HT1080 (cell line): Measurements from ENCODE around the gene CAVIN2. TPM values are rescaled to one million over a fixed set of nuclear protein-coding genes. Genes with fewer than 3 reads are reported as not detected.
A peak's percentile ranks its signal among the peaks of the same experiment; 100 is the strongest.

Experiments used
- DNase-seq: peaks from one replicate; pipeline ENCODE4 v3.0.0-alpha.2; 2015; ENCODE audit warnings: low read depth
- total RNA-seq: library from RNA; depleted of rRNA; stranded (reverse); fragments of >200 nt; shearing (Covaris generic); gene quantifications from 2 replicates; pipeline ENCODE4 v1.2.3, GENCODE V29; 2014

Gene CAVIN2
- total RNA-seq, 1 experiment from 2014 or later, result not detected

GRCh38 chr2:191839918-191840804, 6.7 kb downstream of the CAVIN2 start:
- no peak for DNase-seq

GRCh38 chr2:191838526-191838925, 8.4 kb downstream of the CAVIN2 start:
- no peak for DNase-seq

GRCh38 chr2:191836853-191837769, 9.8 kb downstream of the CAVIN2 start:
- no peak for DNase-seq

GRCh38 chr2:191836471-191836852, 10.4 kb downstream of the CAVIN2 start:
- no peak for DNase-seq

- DNase-seq, result no peak
These were observed 11.1 kb downstream of the CAVIN2 start for GRCh38 chr2:191835539-191836350.

GRCh38 chr2:191835100-191835499, 11.8 kb downstream of the CAVIN2 start:
- no peak for DNase-seq

GRCh38 chr2:191833356-191833755, 13.5 kb downstream of the CAVIN2 start:
- DNase-seq, result no peak

- no peak for DNase-seq
These were observed 14.2 kb downstream of the CAVIN2 start for GRCh38 chr2:191832668-191833067.

- no peak for DNase-seq
These were observed 15.4 kb downstream of the CAVIN2 start for GRCh38 chr2:191831410-191831994.

GRCh38 chr2:191824398-191824797, 22.5 kb downstream of the CAVIN2 start:
- peak; percentile 7 for DNase-seq

GRCh38 chr2:191821078-191821477, 25.8 kb downstream of the CAVIN2 start:
- DNase-seq, result no peak

GRCh38 chr2:191818725-191819350, 28.1 kb downstream of the CAVIN2 start:
- DNase-seq, result no peak

GRCh38 chr2:191818133-191818532, 28.8 kb downstream of the CAVIN2 start:
- no peak for DNase-seq

GRCh38 chr2:191815010-191815409, 31.9 kb downstream of the CAVIN2 start:
- DNase-seq, result no peak

GRCh38 chr2:191813943-191814342, 32.9 kb downstream of the CAVIN2 start:
- DNase-seq, result no peak

GRCh38 chr2:191811807-191812602, 34.9 kb downstream of the CAVIN2 start:
- peak; percentile 61 for DNase-seq

- DNase-seq, result no peak
These were observed 40.5 kb downstream of the CAVIN2 start for GRCh38 chr2:191806396-191806795.

GRCh38 chr2:191804766-191805165, 42.1 kb downstream of the CAVIN2 start:
- no peak for DNase-seq

GRCh38 chr2:191803007-191803406, 43.9 kb downstream of the CAVIN2 start:
- no peak for DNase-seq

GRCh38 chr2:191802180-191802579, 44.7 kb downstream of the CAVIN2 start:
- no peak for DNase-seq
